OCI-LY1 (cell line): Measurements from ENCODE around the gene PCBP3.

Experiments
- H2AFZ ChIP-seq: fragments of 200-600 bp; sonication (generic), shearing (Covaris generic); 2 replicates; pipeline ENCODE4 v1.6.0; 2014; ENCODE audit warnings: antibody characterized with exemption, mild to moderate bottlenecking, low read length
- H3F3A ChIP-seq: fragments of 200-600 bp; sonication (generic), shearing (Covaris generic); 2 replicates; pipeline ENCODE4 v1.6.0; 2014; ENCODE audit warnings: mild to moderate bottlenecking, antibody characterized with exemption, low read length, moderate library complexity; ENCODE audit not compliant: insufficient read depth
- H3K27ac ChIP-seq: fragments of 200-600 bp; sonication (generic); 2 replicates; pipeline ENCODE4 v1.5.1; 2014; ENCODE audit warnings: low read length, mixed run types, mild to moderate bottlenecking, low read depth; ENCODE audit not compliant: poor library complexity, severe bottlenecking
- H3K27me3 ChIP-seq: fragments of 200-600 bp; sonication (generic); 2 replicates; pipeline ENCODE4 v1.6.0; 2014; ENCODE audit warnings: antibody characterized with exemption, mild to moderate bottlenecking, low read length, moderate library complexity; ENCODE audit not compliant: insufficient read depth
- H3K36me3 ChIP-seq: fragments of 200-600 bp; sonication (generic); 2 replicates; pipeline ENCODE4 v1.6.1; 2014; ENCODE audit warnings: mild to moderate bottlenecking, antibody characterized with exemption, low read length, moderate library complexity, mixed read lengths; ENCODE audit not compliant: insufficient read depth
- H3K4me1 ChIP-seq: fragments of 200-600 bp; sonication (generic); 2 replicates; pipeline ENCODE4 v1.5.1; 2014; ENCODE audit warnings: mild to moderate bottlenecking, low read length, moderate library complexity; ENCODE audit not compliant: insufficient read depth, severe bottlenecking
- H3K4me2 ChIP-seq: fragments of 200-600 bp; sonication (generic), shearing (Covaris generic); 2 replicates; pipeline ENCODE4 v1.6.1; 2014; ENCODE audit warnings: low read length
- H3K4me3 ChIP-seq: fragments of 200-600 bp; sonication (generic); 2 replicates; pipeline ENCODE4 v1.5.1; 2014; ENCODE audit warnings: low read length, low read depth, mild to moderate bottlenecking, mixed read lengths; ENCODE audit not compliant: poor library complexity, severe bottlenecking
- H3K79me2 ChIP-seq: fragments of 200-600 bp; shearing (Covaris generic); 2 replicates; pipeline ENCODE4 v1.6.1; 2016; ENCODE audit warnings: mixed run types, low read length, mixed read lengths; ENCODE audit not compliant: insufficient read depth
- H3K9ac ChIP-seq: fragments of 200-600 bp; sonication (generic), shearing (Covaris generic); 2 replicates; pipeline ENCODE4 v1.6.1; 2014; ENCODE audit warnings: mild to moderate bottlenecking, low read length, mixed read lengths
- H3K9me2 ChIP-seq: fragments of 200-600 bp; sonication (generic), shearing (Covaris generic); 2 replicates; pipeline ENCODE4 v1.6.1; 2014; ENCODE audit warnings: low read depth, mild to moderate bottlenecking, low read length, mixed read lengths
- H3K9me3 ChIP-seq: fragments of 200-600 bp; shearing (Covaris generic); 2 replicates; pipeline ENCODE4 v1.6.1; 2014; ENCODE audit warnings: low read length, mixed read lengths
- H4K20me1 ChIP-seq: fragments of 200-600 bp; sonication (generic), shearing (Covaris generic); 2 replicates; pipeline ENCODE4 v1.6.0; 2016; ENCODE audit warnings: mild to moderate bottlenecking, low read length; ENCODE audit not compliant: insufficient read depth
- EZH2 ChIP-seq: fragments of 200-600 bp; sonication (generic), shearing (Covaris generic); IDR thresholded peaks from 2 replicates; pipeline ENCODE4 v1.8.0; 2017; ENCODE audit warnings: borderline replicate concordance, mixed run types, mild to moderate bottlenecking, antibody characterized with exemption, low read length, moderate library complexity, mixed read lengths

The PCBP3 gene

DNA sequence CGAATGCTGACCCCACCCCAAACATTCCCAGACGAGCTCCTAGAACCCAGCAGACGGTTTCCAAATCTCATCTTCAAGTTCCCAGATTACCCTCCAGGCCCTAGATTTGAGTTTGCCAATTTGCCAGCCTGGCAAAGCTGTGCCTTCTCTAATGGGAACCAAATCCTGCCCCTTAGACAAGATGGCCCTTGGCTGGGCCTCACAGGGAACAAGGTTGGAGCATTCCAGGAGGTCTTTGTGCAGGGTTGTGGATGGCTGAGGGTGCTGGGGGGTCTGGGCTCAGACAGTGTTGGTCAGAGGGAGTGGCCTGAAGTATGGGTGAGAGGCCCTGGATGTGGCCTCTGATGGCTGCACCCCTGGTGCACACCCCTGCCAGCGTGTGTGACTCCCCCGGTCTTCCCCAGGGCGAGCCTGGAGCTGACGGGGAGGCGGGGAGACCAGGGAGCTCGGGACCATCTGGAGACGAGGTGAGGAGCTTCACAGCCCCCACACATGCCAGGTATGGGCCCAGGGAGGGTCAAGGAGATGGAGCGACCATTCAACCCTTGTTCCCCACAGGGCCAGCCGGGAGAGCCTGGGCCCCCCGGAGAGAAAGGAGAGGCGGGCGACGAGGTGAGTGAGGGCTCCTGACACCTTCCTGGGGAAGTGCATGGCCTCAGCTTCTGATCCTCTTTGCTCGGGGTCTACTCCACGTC lies 348.2 kb downstream of the PCBP3 start:
- Histone ChIP-seq H3K36me3 (no peaks in the 10 kb centered on the region), H3K27me3 (no peaks in the 10 kb centered on the region), H3K4me2 (no peak overlapping the region), H3K4me1 (no peaks in the 10 kb centered on the region), H3F3A (no peaks in the 10 kb centered on the region), H3K9me3 (no peaks in the 10 kb centered on the region), H3K4me3 (no peak overlapping the region), H3K27ac (no peak overlapping the region), H3K79me2 (no peaks in the 10 kb centered on the region), H2AFZ (no peak overlapping the region), H3K9ac (no peak overlapping the region), H3K9me2 (no peaks in the 10 kb centered on the region), H4K20me1 (no peaks in the 10 kb centered on the region)
- no peak for TF ChIP-seq EZH2
